Measurements from ENCODE around the gene LOC101059915.
"Not testable (repeated sequence)": the region's sequence is repeated elsewhere in the genome, so short reads cannot be mapped to it uniquely, and the experiment has no call there.

LOC101059915 gene

DNA sequence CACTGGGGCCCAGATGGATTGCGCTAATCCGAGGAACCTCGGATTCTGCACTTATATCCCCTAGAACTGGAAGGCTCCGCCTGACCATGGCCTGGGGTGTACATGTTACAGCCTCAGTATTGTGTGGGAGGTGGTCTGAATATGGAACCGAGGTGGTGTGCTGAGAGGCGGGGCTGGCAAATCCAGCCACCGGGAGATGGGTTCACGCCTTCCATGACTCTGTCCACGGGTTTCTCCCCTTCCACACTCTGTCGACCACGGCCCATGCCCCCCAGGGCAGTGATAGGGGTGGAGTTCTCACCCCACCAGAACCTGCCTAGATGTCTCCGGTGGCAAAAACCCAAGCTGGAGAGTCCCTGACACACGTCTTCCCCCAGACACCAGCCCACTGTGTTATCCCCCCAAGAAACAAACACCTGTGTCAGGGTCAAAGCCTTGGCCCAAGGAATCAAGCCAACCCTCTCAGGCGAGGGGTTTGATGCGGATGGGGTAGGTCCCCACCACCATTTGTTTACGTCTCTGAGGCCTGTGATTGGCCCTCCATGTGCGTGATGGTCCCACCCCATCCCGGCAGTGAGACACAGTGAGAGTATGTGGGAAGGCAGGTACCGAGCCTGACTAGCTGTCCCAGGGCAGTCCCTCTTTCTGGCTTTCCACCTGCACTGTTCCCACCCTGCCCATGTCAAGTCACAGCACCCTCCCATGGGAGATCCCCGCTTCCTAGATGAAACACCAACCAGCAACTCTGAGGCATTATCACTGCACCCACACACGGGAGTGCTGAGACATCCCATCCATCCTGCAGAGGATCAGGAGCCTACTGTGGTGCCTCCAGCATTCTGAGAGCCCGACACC is 6.6 kb upstream of the LOC101059915 start:
- no peak overlapping the region for H3K27ac ChIP-seq
- TF ChIP-seq, protein P1, sequence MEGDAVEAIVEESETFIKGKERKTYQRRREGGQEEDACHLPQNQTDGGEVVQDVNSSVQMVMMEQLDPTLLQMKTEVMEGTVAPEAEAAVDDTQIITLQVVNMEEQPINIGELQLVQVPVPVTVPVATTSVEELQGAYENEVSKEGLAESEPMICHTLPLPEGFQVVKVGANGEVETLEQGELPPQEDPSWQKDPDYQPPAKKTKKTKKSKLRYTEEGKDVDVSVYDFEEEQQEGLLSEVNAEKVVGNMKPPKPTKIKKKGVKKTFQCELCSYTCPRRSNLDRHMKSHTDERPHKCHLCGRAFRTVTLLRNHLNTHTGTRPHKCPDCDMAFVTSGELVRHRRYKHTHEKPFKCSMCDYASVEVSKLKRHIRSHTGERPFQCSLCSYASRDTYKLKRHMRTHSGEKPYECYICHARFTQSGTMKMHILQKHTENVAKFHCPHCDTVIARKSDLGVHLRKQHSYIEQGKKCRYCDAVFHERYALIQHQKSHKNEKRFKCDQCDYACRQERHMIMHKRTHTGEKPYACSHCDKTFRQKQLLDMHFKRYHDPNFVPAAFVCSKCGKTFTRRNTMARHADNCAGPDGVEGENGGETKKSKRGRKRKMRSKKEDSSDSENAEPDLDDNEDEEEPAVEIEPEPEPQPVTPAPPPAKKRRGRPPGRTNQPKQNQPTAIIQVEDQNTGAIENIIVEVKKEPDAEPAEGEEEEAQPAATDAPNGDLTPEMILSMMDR (conservative IDR thresholded peaks at IDR 0.05) = no peak
- no peak for TF ChIP-seq ZFX (IDR thresholded peaks at IDR 0.05)

DNA sequence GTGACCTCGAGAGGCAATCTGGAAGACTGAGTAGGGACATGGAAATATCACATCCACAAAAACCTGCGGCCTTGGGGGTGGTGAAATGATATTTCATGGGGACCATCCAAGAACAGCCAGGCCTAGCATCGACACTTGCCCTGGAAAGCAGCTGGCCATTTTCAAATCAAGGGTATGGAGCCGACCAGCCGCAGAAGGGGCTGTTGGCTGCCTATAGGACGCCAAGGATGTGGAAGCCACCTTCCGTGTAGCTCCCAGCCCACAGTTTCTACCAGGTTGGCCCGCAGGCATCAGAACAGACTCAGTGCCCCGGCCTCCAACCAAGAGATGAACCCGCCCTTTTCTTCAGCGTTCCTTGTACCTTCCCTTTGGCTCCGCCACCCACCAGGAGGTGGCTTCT is 5.4 kb upstream of the LOC101059915 start:
- no peak overlapping the region for H3K27ac ChIP-seq
- TF ChIP-seq, protein P1 (conservative IDR thresholded peaks at IDR 0.05) = no peak

DNA sequence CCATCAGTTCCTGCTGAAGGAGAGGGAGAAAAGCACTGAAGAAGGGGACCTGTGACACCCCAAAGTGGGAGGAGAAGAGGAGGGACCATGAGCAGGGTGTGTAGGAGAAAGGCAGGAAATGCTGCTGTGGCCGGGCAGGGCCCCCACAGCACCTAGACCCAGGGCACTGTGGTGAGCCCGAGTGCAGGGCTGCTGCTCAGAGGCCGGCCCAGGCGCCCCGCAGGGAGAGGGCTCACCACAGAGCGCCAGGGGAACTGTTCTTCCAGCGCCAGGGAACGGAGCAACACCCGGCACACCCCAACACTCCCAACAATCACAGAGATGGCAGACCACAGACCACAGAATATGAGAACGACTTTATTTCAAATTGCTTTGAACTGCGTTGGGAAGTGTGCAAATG is 4.7 kb upstream of the LOC101059915 start:
- H3K27ac ChIP-seq = not testable (repeated sequence)

DNA sequence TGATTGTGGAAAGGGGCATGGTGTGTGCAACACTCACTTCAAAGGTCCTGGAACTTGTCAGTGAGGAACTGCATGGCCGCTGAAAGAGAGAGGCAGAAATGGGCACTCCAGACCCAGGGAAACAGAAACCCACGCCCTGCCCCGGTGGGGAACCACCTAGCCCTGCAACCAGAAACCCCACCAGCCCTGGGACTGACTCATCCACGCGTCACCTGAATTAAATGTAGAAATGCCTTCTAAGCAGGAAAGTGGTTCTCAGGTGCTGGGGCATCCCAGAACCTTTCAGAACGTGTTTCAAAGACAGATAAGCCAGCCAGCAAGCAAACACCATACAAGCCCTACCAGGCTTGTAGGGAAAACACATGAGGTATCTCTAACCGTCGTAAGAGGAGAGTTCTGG is 4.1 kb upstream of the LOC101059915 start:
- not testable (repeated sequence) for H3K27ac ChIP-seq

DNA sequence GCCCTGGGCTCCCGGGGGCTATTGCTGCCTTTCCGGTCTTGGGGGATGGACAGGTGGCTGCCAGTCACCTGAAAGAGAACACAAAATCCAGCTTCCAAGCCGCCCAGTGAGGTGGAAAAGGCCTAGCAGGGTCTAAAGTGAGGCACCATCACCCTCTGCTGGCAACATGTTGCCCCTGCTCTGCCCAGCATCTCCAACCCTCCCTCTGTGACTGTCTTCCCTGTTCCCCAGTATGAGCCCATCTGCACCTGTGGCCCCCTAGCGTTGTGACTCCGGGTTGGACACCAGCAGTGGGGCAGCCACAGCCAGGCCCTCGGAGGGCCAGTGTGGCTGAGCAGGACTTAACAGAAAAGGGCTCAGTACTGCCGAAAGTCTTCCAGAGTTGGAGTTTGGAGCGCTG is 3.1 kb upstream of the LOC101059915 start:
- TF ChIP-seq, protein P1 (conservative IDR thresholded peaks at IDR 0.05) = peak; percentile 45
- not testable (repeated sequence) for H3K27ac ChIP-seq

DNA sequence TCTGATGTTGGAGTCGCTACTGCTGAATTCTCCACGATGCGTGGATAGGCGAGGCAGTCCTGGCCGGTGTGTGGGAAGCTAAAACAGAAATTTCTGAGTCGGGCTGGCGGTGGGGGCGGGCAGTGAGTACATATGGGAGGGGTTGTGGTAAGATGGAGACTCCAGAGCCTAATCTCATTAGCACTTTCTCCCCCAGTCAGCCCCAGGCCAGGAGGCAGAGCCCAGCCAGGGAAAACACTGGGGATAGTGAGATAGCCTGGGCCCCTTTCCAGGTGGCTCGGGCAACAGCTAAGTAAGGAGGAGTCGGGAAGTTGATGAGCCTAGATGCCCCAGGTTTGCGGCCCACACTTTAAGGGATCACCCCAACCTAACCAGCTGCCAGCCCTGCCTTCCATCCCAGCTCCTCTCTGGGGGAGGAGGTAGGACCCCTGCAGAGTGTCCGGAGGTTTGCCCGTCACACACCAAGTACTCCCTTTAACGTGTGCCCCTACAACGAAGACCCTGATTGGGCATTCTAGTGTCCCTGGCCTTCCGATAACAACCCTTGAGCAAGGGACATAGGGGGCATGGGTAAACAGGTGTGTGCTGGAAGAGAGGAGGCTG is 2.4 kb upstream of the LOC101059915 start:
- H3K27ac ChIP-seq = no peak overlapping the region
- no peak for TF ChIP-seq ZFX (IDR thresholded peaks at IDR 0.05)
- TF ChIP-seq, protein P1 (conservative IDR thresholded peaks at IDR 0.05) = no peak

DNA sequence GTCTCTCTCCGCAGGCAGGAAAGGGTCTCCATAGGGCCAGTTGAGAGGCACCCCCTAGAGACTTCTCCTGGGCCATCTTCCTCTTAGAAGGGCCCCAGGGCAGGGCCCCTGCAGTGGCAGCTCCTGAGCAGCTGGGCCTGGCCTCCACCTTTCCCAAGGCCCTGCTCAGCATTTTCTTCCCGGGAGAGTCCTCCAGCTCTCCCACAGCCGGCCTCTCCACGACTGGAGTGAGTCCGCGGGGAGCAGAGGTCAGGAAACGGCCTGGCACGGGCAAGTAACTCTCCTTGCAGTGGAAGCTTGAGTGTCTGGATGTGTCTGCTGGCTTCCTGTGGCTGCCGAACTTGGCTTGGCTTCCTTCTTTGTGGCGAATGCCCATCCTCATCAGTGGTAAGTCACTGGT is 1.6 kb upstream of the LOC101059915 start:
- TF ChIP-seq, protein P1 (conservative IDR thresholded peaks at IDR 0.05) = no peak
- no peak overlapping the region for H3K27ac ChIP-seq

DNA sequence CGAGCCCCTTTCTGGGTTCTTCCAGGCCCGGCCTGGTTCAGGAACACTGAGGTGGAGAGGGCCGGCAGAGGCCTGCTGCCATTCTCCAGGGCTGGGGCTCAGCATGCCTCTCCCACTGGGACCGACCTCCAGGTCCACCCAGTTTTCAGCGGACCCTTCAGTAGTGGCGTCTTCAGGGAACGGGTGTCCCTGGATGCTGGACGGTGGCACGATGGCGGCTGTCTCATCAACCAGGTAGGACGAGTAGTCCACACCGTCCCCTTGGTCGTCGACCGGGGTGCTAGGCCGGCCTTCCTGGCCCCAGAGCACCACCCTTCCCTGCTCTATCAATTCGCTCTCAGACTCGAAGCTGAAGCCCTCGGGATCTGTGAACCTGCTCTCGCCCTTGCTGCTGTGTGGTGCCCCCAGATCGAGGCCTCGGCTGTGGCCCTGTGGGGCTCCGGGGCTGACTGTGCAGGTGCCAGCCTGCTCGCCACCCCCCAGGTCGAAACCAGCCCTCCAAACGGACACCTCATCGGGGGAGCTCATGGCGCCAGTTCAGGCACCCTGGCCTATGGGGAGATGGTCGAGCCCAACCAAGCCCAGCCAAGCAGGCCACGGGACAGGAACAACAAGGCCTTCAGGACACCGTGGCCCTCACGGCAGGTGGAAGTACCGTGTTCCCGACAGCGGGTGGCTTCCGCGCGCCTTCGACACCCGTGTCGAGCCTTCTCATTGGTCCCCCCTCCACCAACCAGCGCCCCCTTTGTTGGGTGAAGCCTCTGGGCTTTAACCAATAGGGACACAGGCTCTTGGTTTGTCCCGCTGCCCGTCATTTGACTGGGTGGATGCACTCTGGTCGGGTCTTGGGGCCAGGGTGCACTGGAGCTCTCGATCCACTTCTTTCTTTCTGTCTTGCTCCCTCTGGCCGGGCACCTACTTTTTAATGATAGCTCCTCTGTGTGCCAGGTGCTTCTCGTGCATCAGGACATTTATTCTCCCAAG is 814 bp upstream of the LOC101059915 start:
- TF ChIP-seq, protein P1 (conservative IDR thresholded peaks at IDR 0.05) = no peak
- TF ChIP-seq ZFX (IDR thresholded peaks at IDR 0.05) = no peak

More for the DNA sequence above, 814 bp upstream of the LOC101059915 start:
- H3K27ac ChIP-seq = no peak overlapping the region

All from C4-2B (cell line).